ENCODE measurements around the gene NR4A1. TPM values are rescaled to one million over a fixed set of nuclear protein-coding genes. Genes with fewer than 3 reads are reported as not detected.

NR4A1 gene
- total and polyA plus RNA-seq, 2 of the 13 experiments (the other 11 are each of a cell fraction or from before 2014, with no cell fraction given): 5.7 to 15.2 TPM

- TF ChIP-seq E2F2 (CRISPR knock-in tag; IDR thresholded peaks at IDR 0.05; ENCODE audit: borderline replicate concordance) (0 out of 2 replicates have a peak, but pooled peaks have one; percentile 46), ZNF549 (CRISPR knock-in tag; IDR thresholded peaks at IDR 0.05) (no peak), ZNF33B (CRISPR knock-in tag; IDR thresholded peaks at IDR 0.05) (0 out of 2 replicates have a peak, but pooled peaks have one; percentile 25), ZNF530 (CRISPR knock-in tag; IDR thresholded peaks at IDR 0.05; ENCODE audit: low read depth) (no peak), SOX13 (IDR thresholded peaks at IDR 0.05) (no peak), SOX13 (CRISPR knock-in tag; conservative IDR thresholded peaks at IDR 0.05 in 1 of 2, IDR thresholded peaks at IDR 0.05 in 1 of 2) (peak in 1 of 2 experiments; percentile 18; a peak in 1 of 4 replicates), SNAPC4 (CRISPR knock-in tag; IDR thresholded peaks at IDR 0.05) (peak; percentile 81; the same call in 1 of the 2 replicates), TBL1XR1 (IDR thresholded peaks at IDR 0.05; ENCODE audit: borderline replicate concordance, low read length, partially characterized antibody) (peak; percentile 42), FOXO4 (CRISPR knock-in tag; conservative IDR thresholded peaks at IDR 0.05) (no peak), ZBTB34 (CRISPR knock-in tag; IDR thresholded peaks at IDR 0.05) (peak; percentile 69), SP4 (CRISPR knock-in tag; IDR thresholded peaks at IDR 0.05) (peak; percentile 84), ZBTB37 (CRISPR knock-in tag; IDR thresholded peaks at IDR 0.05) (no peak), ZNF788 (CRISPR knock-in tag; IDR thresholded peaks at IDR 0.05; ENCODE audit: borderline replicate concordance) (peak; percentile 91; the same call in 1 of the 2 replicates), RARG (CRISPR knock-in tag; IDR thresholded peaks at IDR 0.05; ENCODE audit: low read depth) (no peak), ZNF784 (CRISPR knock-in tag; IDR thresholded peaks at IDR 0.05; ENCODE audit: borderline replicate concordance) (no peak; the same call in 1 of the 2 replicates)
Observed at GRCh38 chr12:52069327-52070184, 18.3 kb downstream of the NR4A1 start, which contains the start of gene ATG101 (continued).

All from HepG2 (cell line).